ENCODE data around the gene RBMS3.

RBMS3 gene

GRCh38 chr3:29852767-29853166, 571.9 kb downstream of the RBMS3 start:
- no peak for DNase-seq

DNA sequence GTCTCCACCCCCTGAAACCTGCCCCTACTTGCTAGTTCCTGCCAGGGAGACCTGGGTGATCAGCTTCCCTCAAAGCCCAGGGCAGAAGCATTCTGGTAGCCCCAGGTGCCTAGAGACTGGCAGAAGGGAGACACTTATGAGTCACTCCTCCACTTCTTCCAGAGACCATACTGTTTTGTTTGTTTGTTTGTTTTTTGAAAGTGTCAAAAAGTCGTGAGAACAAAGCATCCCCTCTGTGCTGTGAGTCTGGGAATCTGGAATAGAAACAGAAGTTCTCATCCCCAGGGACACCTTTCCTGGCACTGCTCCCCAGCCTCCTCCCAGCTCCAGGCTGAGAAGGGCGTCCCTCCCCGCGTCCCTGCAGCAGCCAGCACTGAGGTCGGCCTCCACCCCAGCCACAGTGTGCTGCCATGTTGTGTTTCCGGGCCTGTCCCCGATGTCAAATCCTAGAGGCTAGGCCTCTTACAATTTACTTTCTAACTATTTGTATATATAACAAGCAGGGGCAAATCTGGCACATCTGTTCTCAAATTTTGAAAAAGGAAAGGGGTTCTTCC, 573.0 kb downstream of the RBMS3 start:
- DNase-seq = no peak

DNA sequence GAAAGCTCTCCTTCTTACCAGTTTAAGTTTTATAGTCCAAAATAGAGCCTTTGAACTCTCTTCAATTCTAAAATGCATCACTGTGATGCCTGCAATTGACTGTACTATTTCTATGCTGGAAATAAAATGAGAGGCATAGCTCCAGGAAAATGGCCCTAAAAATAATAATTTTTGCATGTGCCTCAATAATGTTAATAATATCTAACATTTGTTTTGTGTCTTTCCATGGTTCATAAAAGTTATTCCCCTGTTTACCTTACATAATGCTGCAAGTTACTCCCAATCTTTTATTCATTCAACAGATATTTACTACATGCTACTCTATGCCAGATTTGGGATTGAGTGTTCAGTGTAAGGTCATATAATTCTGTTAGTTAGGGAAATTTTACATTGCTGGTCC, 574.0 kb downstream of the RBMS3 start:
- DNase-seq = no peak

DNA sequence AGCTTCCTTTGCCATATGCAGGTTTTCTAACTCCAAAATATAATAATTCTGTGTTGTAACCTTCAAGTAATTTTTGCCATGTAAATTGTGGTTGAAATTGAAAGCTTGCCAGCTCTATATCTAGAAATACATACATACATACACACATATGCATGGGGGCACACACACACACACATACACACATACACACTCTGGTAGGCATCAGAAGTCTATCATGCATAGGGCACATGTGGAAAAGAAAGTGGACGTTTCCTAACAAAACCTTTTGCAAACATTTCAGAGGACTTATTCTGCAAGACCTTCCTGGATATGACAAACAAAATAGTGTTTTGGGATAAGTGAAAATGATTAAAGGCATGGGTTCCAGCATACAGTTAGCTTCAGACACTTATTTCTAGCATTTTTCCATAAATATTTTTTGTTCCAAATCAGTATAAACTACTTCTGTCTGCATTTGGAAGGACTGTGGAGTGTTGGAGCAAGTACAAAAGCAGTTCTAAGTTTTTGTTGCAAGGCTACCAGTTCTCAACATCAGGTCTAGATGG, 578.9 kb downstream of the RBMS3 start:
- no peak for DNase-seq

GRCh38 chr3:29864809-29865208, 583.9 kb downstream of the RBMS3 start:
- no peak for DNase-seq

- no peak for DNase-seq
Measured at GRCh38 chr3:29868543-29869101, 587.8 kb downstream of the RBMS3 start.

- DNase-seq = no peak
Measured at GRCh38 chr3:29870136-29870535, 589.3 kb downstream of the RBMS3 start.

GRCh38 chr3:29871087-29871486, 590.2 kb downstream of the RBMS3 start:
- no peak for DNase-seq

GRCh38 chr3:29880809-29881208, 599.9 kb downstream of the RBMS3 start:
- no peak for DNase-seq

DNA sequence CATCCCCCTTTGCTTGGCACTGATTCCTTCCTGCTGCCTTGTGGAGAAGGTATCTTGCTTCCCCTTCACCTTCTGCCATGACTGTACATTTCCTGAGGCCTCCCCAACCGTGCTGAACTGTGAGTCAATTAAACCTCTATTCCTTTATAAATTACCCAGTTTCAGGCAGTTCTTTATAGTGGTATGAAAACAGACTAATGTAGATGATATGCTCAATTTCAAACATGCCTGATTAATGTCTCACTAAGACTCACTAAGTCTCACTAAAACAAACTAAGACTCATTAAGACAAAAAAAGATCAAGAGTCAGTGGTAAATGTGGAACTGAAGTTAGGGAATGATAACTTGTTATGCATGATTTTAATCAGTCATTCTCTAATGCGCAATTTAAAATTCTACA, 606.6 kb downstream of the RBMS3 start:
- DNase-seq = no peak

- no peak for DNase-seq
Measured at GRCh38 chr3:29889215-29889614, 608.3 kb downstream of the RBMS3 start.

DNA sequence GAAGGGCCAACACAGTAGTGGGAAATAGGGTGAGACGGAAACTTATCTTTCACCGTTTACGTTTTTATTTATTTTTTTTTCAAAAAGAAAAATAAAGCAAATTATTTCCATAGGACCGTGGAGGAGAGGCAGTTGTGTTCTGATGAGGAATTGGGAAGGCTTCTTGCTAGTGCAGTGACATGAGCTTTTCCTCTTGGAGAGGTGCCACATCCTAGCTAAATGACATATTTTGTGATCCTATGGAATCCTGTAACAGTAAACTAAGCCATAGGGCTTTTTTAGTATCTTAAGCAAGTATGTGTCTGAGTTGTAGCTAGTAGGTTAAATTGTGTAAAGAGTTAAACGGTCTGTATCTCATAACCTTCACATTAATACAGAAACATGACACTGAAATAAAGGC, 609.9 kb downstream of the RBMS3 start:
- DNase-seq = no peak

DNA sequence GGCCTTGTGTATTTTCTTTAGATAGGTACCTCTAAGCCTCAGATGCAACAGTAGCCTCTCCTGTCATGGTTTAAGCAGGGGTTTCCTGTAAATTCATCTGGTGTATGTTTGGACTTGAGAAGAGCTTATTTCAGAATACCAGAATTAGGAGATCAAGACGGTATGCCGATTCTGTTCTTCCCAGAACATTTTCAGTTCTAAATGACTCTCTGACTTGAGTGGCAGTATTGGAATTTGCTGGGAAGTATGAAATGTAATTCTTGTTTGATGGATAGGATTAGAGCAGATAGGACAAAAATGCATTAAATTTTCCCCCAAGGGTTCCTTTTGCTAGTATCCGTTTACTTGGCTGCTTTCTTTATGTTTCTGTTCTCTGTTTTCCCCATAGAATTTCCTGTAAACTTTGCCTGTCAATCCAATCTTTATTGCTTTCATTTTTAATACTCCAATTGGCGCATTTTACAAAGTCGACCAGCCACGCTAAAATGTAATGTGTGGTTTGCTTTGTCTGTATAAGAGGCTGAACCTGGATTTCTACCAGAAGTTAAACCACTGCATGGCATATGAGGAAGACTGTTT, 612.2 kb downstream of the RBMS3 start:
- no peak for DNase-seq

GRCh38 chr3:29896856-29897255, 616.0 kb downstream of the RBMS3 start:
- no peak for DNase-seq

- no peak for DNase-seq
Measured at GRCh38 chr3:29898171-29898965, 617.5 kb downstream of the RBMS3 start.

DNA sequence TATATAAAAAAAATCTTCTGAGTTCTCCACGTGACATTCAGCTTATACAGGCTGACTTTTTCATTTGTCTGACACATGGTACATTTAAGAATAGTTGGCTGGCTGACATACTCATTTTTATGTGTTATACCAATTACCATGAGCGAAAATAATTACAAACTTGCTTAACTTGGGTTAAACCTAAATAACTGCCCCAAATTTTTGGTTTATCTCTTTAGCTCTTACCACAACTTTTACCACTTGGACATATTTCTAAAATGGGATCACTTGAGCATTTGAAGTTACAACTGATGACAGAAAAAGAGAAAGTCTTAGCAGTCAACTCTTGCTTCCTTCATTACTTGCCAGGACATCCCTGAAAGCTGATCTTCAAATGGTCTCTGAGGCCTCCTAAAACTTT, 618.1 kb downstream of the RBMS3 start:
- DNase-seq = no peak

- no peak for DNase-seq
Measured at GRCh38 chr3:29901097-29901496, 620.2 kb downstream of the RBMS3 start.

- no peak for DNase-seq
Measured at GRCh38 chr3:29903600-29903999, 622.7 kb downstream of the RBMS3 start.

GRCh38 chr3:29906906-29907305, 626.0 kb downstream of the RBMS3 start:
- no peak for DNase-seq

DNA sequence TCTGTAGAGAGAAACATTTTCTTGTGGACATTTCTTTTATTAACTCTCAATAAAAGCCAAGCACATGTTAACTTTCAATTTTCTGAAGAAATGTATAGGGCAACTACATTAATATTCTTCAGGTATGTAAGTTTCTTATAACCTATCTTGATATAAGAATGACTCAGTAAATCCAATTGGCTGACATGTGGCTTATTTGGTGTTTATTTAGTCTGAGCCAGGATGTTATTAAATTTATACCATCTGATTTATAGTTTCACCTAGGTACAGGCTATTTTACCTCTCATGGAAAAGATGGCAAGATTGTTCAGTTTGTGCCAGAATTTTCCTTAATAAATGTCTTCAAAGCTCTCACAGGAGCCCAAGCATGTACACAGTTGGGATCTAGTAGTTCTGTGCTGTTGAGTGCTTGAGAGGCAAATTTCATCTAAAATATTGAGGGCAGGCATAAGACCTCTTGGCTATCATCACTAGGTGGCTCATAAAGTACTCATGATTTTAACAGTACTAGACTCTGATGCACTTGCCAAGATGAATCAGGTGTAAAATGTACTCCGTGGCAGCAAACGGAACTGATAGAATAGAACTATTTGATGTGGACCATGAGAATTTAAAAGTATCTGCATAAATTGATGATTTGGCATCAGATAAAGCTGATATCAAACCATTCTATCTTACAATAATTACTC, 631.9 kb downstream of the RBMS3 start:
- DNase-seq = no peak

- DNase-seq = no peak
Measured at GRCh38 chr3:29914861-29915524, 634.1 kb downstream of the RBMS3 start.

DNA sequence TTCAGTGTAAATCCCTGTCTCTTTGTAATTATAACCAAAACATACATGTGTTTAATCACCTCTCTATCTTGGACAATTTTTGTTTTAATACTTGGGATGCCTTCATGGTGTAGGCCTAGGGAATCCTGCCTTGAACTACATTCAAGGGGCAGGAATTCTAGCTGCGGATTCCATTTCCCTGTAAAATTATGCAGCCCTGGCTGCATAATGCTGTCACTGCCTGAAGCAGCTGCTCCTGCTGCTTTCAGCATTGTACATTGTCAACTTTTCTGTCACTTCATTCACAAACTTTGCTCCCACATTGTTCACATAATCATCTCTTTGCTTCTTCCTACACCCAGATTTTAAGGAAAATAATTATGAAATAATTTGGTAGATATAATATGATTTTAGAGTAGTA, 638.7 kb downstream of the RBMS3 start:
- DNase-seq = no peak
